Fibroblast of lung (primary cell): Measurements from ENCODE around the gene PRDM11. TPM values are rescaled to one million over a fixed set of nuclear protein-coding genes. Genes with fewer than 3 reads are reported as not detected.
A peak's percentile ranks its signal among the peaks of the same experiment; 100 is the strongest.

Experiments
- DNase-seq, 2 donors: peaks; one replicate each; pipeline versions ENCODE4 v3.0.0 to v3.0.0-alpha.2; 2010; ENCODE audit warnings: low read depth in 2 of 2
- H2AFZ ChIP-seq: 2 replicates; pipeline ENCODE4 v1.5.1; 2012; ENCODE audit warnings: low read length, control low read depth, inconsistent platforms
- H3K27ac ChIP-seq: 2 replicates; pipeline ENCODE4 v1.5.1; 2011; ENCODE audit warnings: low read length, control low read depth; ENCODE audit not compliant: insufficient read depth
- H3K27me3 ChIP-seq: 2 replicates; pipeline ENCODE4 v1.5.1; 2011; ENCODE audit warnings: mild to moderate bottlenecking, low read length; ENCODE audit not compliant: control insufficient read depth, insufficient read depth
- H3K36me3 ChIP-seq: 2 replicates; pipeline ENCODE4 v1.5.1; 2011; ENCODE audit warnings: low read length; ENCODE audit not compliant: control insufficient read depth, insufficient read depth
- H3K4me1 ChIP-seq: 2 replicates; pipeline ENCODE4 v1.5.1; 2011; ENCODE audit warnings: low read length; ENCODE audit not compliant: control insufficient read depth, insufficient read depth; ENCODE audit errors: extremely low read depth
- H3K4me2 ChIP-seq: 2 replicates; pipeline ENCODE4 v1.5.1; 2011; ENCODE audit warnings: low read length, control low read depth; ENCODE audit not compliant: insufficient read depth; ENCODE audit errors: extremely low read depth
- H3K4me3 ChIP-seq, 4 experiments: fragments of 200-600 bp in 1 of 4; sonication (generic) in 1 of 4; replicated peaks in 1 of 4; 2 replicates each; pipeline ENCODE4 v1.5.1; 2011 to 2016; ENCODE audit warnings: low read length in 4 of 4, low read depth in 3 of 4, mild to moderate bottlenecking in 3 of 4, control low read depth in 2 of 4, inconsistent platforms in 1 of 4, mixed read lengths in 1 of 4; ENCODE audit not compliant: insufficient read depth in 1 of 4; ENCODE audit errors: control extremely low read depth in 1 of 4
- H3K79me2 ChIP-seq: 2 replicates; pipeline ENCODE4 v1.5.1; 2012; ENCODE audit warnings: mild to moderate bottlenecking, low read length, inconsistent platforms; ENCODE audit not compliant: control insufficient read depth, insufficient read depth
- H3K9ac ChIP-seq: 2 replicates; pipeline ENCODE4 v1.5.1; 2011; ENCODE audit warnings: mild to moderate bottlenecking, low read length, control low read depth; ENCODE audit not compliant: insufficient read depth
- H3K9me3 ChIP-seq: 2 replicates; pipeline ENCODE4 v1.5.1; 2012; ENCODE audit warnings: low read depth, low read length; ENCODE audit not compliant: control insufficient read depth, insufficient read depth
- H4K20me1 ChIP-seq: 2 replicates; pipeline ENCODE4 v1.5.1; 2011; ENCODE audit warnings: low read length; ENCODE audit not compliant: control insufficient read depth, insufficient read depth; ENCODE audit errors: extremely low read depth
- EZH2 ChIP-seq: IDR thresholded peaks from 2 replicates; pipeline ENCODE4 v1.5.1; 2012; ENCODE audit warnings: low read length, control low read depth, mild to moderate bottlenecking; ENCODE audit errors: missing control alignments
- polyA plus RNA-seq, 2 donors: library from polyadenylated mRNA; depleted of rRNA in 1 of 2; stranded (reverse) in 1 of 2; unstranded in 1 of 2; fragments of >200 nt; gene quantifications; 2 replicates each; pipeline ENCODE4 v1.2.1, GENCODE V29; 2011 to 2012; ENCODE audit warnings: missing spikeins in 1 of 2
- total RNA-seq: library from RNA; depleted of rRNA; stranded (reverse); fragments of >200 nt; gene quantifications from 2 replicates; pipeline ENCODE4 v1.2.1, GENCODE V29; 2014
- TF ChIP-seq, protein P1 (sequence below), 2 donors: IDR thresholded peaks in 1 of 2; conservative IDR thresholded peaks in 1 of 2; 1 replicate in 1 of 2; 2 replicates in 1 of 2; pipeline ENCODE4 v1.5.1; 2011 to 2012; ENCODE audit warnings: low read length in 2 of 2, control low read depth in 1 of 2, inconsistent platforms in 1 of 2, low read depth in 1 of 2, mild to moderate bottlenecking in 1 of 2

The PRDM11 gene
- total and polyA plus RNA-seq, 2 donors (not counting 1 experiment from before 2014, with no cell fraction given): 3.1 to 4.0 TPM

DNA sequence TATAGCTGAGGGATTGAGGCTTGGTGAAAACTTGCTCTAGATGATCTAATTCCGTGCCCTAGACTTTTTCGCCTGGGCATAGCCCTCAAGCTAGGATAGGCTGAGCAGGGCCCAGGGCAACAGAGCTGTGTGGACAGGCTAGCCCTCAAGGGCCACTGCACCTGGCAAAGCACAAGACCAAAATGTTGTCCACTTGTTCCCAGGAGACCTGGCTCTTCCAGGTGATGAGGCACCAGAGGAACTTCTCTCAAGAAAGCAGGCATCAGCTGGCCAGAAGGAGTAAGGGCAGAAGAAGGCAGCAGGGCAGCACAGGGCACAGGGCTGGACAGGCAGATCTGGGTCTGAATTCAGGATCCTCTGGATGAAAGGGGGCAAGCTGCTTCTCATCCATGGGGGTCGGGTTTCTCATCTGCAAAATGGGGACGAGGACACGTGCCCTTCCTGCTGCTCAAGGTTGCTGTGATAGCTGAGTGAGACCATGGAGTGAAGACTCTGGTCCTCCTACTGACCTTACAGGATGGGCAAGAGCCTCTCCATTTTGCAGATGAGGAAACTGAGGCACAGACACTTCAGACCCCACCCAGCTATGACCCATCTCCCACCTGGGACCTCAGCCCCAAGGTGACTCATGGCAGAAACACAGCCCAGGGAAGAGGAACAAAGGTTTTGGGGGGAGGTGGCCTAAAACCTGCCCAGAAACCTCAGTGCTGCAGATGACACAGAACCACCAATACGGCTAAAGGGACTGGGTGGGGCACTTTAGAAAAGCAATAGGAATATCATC, 42.2 kb upstream of the PRDM11 start:
- H3K9me3 ChIP-seq: no peaks in the 10 kb centered on the region
- no peak overlapping the region for H3K4me2 ChIP-seq
- H3K79me2 ChIP-seq: no peaks in the 10 kb centered on the region

DNA sequence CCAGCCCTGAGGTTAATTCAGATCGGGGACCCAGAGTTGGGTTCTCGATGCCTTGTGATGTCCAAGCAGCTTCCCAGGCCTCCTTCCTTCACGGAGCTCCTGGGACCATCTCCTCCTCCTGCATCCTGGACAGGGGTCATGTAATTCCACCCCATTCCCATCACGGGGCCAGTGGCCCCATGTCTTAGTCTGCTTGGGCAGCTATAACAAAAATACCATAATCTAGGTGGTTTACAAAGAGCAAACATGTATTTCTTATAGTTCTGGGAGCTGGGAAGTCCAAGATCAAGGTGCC, 41.7 kb upstream of the PRDM11 start:
- H3K36me3 ChIP-seq: no peaks in the 10 kb centered on the region
- peaks cover 9% of the 10 kb centered on the region for H3K27me3 ChIP-seq
- H3K4me2 ChIP-seq: no peak overlapping the region
- H3K27ac ChIP-seq: no peak overlapping the region
- TF ChIP-seq, protein P1, sequence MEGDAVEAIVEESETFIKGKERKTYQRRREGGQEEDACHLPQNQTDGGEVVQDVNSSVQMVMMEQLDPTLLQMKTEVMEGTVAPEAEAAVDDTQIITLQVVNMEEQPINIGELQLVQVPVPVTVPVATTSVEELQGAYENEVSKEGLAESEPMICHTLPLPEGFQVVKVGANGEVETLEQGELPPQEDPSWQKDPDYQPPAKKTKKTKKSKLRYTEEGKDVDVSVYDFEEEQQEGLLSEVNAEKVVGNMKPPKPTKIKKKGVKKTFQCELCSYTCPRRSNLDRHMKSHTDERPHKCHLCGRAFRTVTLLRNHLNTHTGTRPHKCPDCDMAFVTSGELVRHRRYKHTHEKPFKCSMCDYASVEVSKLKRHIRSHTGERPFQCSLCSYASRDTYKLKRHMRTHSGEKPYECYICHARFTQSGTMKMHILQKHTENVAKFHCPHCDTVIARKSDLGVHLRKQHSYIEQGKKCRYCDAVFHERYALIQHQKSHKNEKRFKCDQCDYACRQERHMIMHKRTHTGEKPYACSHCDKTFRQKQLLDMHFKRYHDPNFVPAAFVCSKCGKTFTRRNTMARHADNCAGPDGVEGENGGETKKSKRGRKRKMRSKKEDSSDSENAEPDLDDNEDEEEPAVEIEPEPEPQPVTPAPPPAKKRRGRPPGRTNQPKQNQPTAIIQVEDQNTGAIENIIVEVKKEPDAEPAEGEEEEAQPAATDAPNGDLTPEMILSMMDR (conservative IDR thresholded peaks at IDR 0.05 in 1 of 2, IDR thresholded peaks at IDR 0.05 in 1 of 2; ENCODE audit: low read depth in 1 of 2, low read length in 2 of 2): no peak
- TF ChIP-seq EZH2: no peak
- H3K4me3 ChIP-seq: no peak overlapping the region
- H4K20me1 ChIP-seq: no peaks in the 10 kb centered on the region
- H3K79me2 ChIP-seq: no peaks in the 10 kb centered on the region
- no peak overlapping the region for H2AFZ ChIP-seq
- peaks cover 8% of the 10 kb centered on the region for H3K4me1 ChIP-seq
- no peaks in the 10 kb centered on the region for H3K9me3 ChIP-seq
- H3K9ac ChIP-seq: no peak overlapping the region
- DNase-seq: no peak

More for the DNA sequence above, 42.2 kb upstream of the PRDM11 start:
- no peaks in the 10 kb centered on the region for H4K20me1 ChIP-seq
- peaks cover 11% of the 10 kb centered on the region for H3K27me3 ChIP-seq
- H2AFZ ChIP-seq: no peak overlapping the region
- TF ChIP-seq, protein P1 (conservative IDR thresholded peaks at IDR 0.05 in 1 of 2, IDR thresholded peaks at IDR 0.05 in 1 of 2; ENCODE audit: low read depth in 1 of 2, low read length in 2 of 2): no peak
- TF ChIP-seq EZH2: no peak
- H3K36me3 ChIP-seq: no peaks in the 10 kb centered on the region
- no peak overlapping the region for H3K4me3 ChIP-seq
- no peak overlapping the region for H3K27ac ChIP-seq
- peaks cover 8% of the 10 kb centered on the region for H3K4me1 ChIP-seq
- no peak overlapping the region for H3K9ac ChIP-seq
- DNase-seq: no peak

DNA sequence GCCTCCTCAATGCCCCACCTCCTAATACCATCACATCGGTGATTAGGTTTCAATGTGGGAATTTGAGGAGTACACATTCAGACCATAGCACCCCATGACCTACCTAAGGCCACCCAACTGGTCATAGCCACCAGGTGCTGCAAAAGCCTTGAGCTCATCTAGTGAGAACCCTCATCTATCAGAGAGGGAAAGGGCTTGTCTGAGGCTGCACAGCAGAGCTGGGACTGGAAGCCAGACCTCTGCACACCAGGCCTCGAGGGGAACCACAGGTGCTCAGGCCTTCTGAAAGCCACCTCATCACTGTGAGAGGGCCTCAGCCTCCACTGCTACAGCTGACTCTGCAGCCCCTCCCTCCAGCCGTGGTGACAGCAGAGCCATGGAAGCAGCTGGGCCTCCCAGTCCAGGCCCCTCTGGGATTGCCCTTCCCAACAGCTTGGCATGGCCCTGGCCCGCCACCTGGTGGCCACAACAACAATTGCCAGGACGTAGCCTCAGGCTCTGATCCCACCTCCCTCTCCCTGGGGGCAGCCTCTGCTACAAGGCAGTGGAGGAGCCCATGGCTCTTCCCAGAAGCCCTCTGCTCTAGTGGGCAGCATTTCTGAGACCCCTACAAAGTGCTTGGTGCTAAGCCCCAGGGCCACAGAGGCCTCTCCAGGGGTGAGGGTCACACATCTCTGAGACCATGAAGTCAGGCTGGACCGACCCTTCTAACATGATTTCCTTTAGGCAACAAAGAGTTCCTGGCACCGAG, 41.0 kb upstream of the PRDM11 start:
- no peak overlapping the region for H3K4me2 ChIP-seq
- H3K27ac ChIP-seq: no peak overlapping the region
- TF ChIP-seq, protein P1 (conservative IDR thresholded peaks at IDR 0.05 in 1 of 2, IDR thresholded peaks at IDR 0.05 in 1 of 2; ENCODE audit: low read depth in 1 of 2, low read length in 2 of 2): peak; percentile 86 to 93
- no peak for TF ChIP-seq EZH2
- peaks cover 8% of the 10 kb centered on the region for H3K4me1 ChIP-seq
- no peaks in the 10 kb centered on the region for H3K79me2 ChIP-seq
- H3K9ac ChIP-seq: no peak overlapping the region
- peaks cover 4% of the 10 kb centered on the region for H3K27me3 ChIP-seq
- no peaks in the 10 kb centered on the region for H4K20me1 ChIP-seq
- peak; percentile 63 to 75 for DNase-seq
- H3K9me3 ChIP-seq: no peaks in the 10 kb centered on the region
- no peaks in the 10 kb centered on the region for H3K36me3 ChIP-seq
- H2AFZ ChIP-seq: no peak overlapping the region
- H3K4me3 ChIP-seq: no peak overlapping the region
